Mucosa of descending colon (tissue), 3 donors: ENCODE data around the gene HOXD3. TPM values are rescaled to one million over a fixed set of nuclear protein-coding genes. Genes with fewer than 3 reads are reported as not detected.

Source experiments
- ATAC-seq: fragments of 200-7000 bp; cut with Tn5 transposase; one replicate; pipeline ENCODE4 v1.9.1; 2020; ENCODE audit warnings: mild to moderate bottlenecking, moderate library complexity
- DNase-seq, 3 donors: peaks; one replicate each; pipeline ENCODE4 v3.0.0-alpha.2; 2020
- H3K36me3 ChIP-seq: fragments of 200-600 bp; one replicate; pipeline ENCODE4 v1.8.0; 2021; ENCODE audit warnings: low read depth, mild to moderate bottlenecking
- H3K4me1 ChIP-seq: fragments of 200-600 bp; one replicate; pipeline ENCODE4 v1.8.0; 2021; ENCODE audit warnings: low read depth, mild to moderate bottlenecking
- H3K4me3 ChIP-seq: fragments of 200-600 bp; one replicate; pipeline ENCODE4 v1.8.0; 2021; ENCODE audit warnings: mild to moderate bottlenecking
- H3K9me3 ChIP-seq: fragments of 200-600 bp; one replicate; pipeline ENCODE4 v1.8.0; 2021; ENCODE audit warnings: mild to moderate bottlenecking
- CTCF ChIP-seq: fragments of 200-600 bp; IDR thresholded peaks from one replicate; pipeline ENCODE4 v1.8.0; 2022; ENCODE audit warnings: antibody characterized with exemption, mild to moderate bottlenecking
- intact Hi-C, 2 donors: fragments of 100-400 bp; cut with DNase I in 1 of 2; cut with micrococcal nuclease in 1 of 2; formaldehyde crosslinking; loops; one replicate each; pipeline versions ENCODE4 v1.11.0 to v1.11.1; 2022; cut with DNase I, micrococcal nuclease
- total RNA-seq, 3 donors: library from RNA; stranded (reverse); fragmentation: NEBNext Ultra II Directional in 2 of 3; extraction: Animal tissue kit (Norgen Biotek cat#: 25700) in 2 of 3; gene quantifications; one replicate each; pipeline versions ENCODE4 v1.2.1 to v1.2.4, GENCODE V29; 2021 to 2023
- donor health status: DM: no; HTN: no; CAD: no; lungs with moderate emphysema.
- donor health status: DM: no; HTN: no; CAD: no.
- donor health status: DM: no; HTN: yes; CAD: no.

Gene HOXD3
- total RNA-seq, 3 donors from 2014 or later, result 5.8 to 7.0 (median 6.0) TPM

GRCh38 chr2:176152350-176153181 is 4.5 kb upstream of the HOXD3 start:
- intact Hi-C loops, result no loop called here
- no peak overlapping the region for H3K4me3 ChIP-seq
- DNase-seq (no peak), ATAC-seq (no peak)
- no peaks in the 10 kb centered on the region for H3K36me3 ChIP-seq
- H3K9me3 ChIP-seq, result no peaks in the 10 kb centered on the region
- H3K4me1 ChIP-seq, result peaks cover 5% of the 10 kb centered on the region
- no peak for TF ChIP-seq CTCF

- no peak for TF ChIP-seq CTCF
- intact Hi-C loops, result no loop called here
- Histone ChIP-seq H3K9me3 (no peaks in the 10 kb centered on the region), H3K36me3 (no peaks in the 10 kb centered on the region), H3K4me1 (peaks cover 15% of the 10 kb centered on the region), H3K4me3 (no peak overlapping the region)
- ATAC-seq (no peak), DNase-seq (no peak)
Observed at GRCh38 chr2:176154576-176155252, 2.4 kb upstream of the HOXD3 start.

DNA sequence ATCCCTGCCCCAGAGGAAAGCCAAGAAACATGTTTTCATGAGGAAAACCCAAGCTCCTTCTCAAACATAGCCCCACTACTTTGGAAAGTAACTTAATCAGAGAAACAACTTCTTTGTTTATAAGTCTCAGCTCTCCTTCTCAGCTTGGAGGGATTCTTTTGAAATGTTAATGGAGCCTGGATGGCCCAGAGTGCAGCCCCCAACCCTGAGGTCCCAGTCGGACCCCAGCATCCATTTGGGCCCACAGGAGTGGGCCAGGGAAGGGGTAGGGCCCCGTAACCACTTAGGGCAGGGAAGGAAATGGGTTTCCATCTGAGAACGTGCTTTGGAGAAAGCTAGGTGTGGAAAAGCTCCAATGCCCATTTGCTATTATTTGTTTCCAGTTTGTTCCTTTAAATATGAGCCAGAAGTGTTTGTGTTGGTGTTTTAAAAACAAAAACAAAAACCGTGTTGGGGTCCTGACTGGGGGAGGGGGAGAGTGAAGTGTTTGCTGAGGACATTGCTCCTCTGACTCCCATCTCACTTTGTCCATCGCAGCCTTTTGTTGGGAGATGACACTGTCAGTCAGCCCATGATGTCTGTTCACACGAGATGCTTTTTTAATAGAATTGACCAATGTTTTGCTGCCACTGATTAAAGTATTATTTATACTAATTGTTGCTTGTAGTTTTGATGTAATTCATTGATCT is 1.6 kb upstream of the HOXD3 start:
- H3K36me3 ChIP-seq, result no peaks in the 10 kb centered on the region
- no peak for ATAC-seq
- peaks cover 15% of the 10 kb centered on the region for H3K4me1 ChIP-seq
- no peak for TF ChIP-seq CTCF
- no peak for DNase-seq
- intact Hi-C loops, result no loop called here
- no peaks in the 10 kb centered on the region for H3K9me3 ChIP-seq
- H3K4me3 ChIP-seq, result no peak overlapping the region

GRCh38 chr2:176156301-176156806 is 753 bp upstream of the HOXD3 start:
- H3K9me3 ChIP-seq, result no peaks in the 10 kb centered on the region
- TF ChIP-seq CTCF, result no peak
- H3K4me3 ChIP-seq, result no peak overlapping the region
- no peak for DNase-seq
- ATAC-seq, result no peak
- H3K36me3 ChIP-seq, result no peaks in the 10 kb centered on the region
- intact Hi-C loops, result no loop called here
- peaks cover 15% of the 10 kb centered on the region for H3K4me1 ChIP-seq

- H3K36me3 ChIP-seq, result no peaks in the 10 kb centered on the region
- TF ChIP-seq CTCF, result no peak
- H3K4me3 ChIP-seq, result no peak overlapping the region
- ATAC-seq (peak; percentile 79), DNase-seq (peak in 2 of 3 donors; percentile 71 to 77)
- intact Hi-C loops, result no loop called here
- H3K9me3 ChIP-seq, result no peaks in the 10 kb centered on the region
- peaks cover 15% of the 10 kb centered on the region for H3K4me1 ChIP-seq
Observed at GRCh38 chr2:176157499-176158185, 535 bp downstream of the HOXD3 start.
